ENCODE data around the gene FAR2.
"Not testable (repeated sequence)": the region's sequence is repeated elsewhere in the genome, so short reads cannot be mapped to it uniquely, and the experiment has no call there.

The FAR2 gene

DNA sequence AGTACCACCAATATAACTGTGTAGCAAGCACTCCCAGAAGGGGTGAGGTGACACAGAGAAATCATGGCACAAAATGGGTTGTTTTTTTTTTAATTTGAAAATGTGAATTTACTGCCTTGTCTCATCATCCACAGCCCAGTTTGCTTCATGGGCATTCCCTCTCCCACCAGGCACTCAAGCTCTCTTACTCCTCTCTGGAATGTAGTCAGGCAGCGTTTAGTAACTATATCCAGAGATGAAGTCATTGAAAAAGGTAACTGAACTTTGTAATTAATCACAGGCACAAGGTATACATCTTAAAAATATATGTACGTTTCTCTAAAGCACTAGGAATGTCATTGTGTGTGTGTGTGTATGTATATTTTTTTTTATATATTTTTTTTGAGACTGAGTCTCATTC, 91.4 kb downstream of the FAR2 start:
- DNase-seq: no peak

DNA sequence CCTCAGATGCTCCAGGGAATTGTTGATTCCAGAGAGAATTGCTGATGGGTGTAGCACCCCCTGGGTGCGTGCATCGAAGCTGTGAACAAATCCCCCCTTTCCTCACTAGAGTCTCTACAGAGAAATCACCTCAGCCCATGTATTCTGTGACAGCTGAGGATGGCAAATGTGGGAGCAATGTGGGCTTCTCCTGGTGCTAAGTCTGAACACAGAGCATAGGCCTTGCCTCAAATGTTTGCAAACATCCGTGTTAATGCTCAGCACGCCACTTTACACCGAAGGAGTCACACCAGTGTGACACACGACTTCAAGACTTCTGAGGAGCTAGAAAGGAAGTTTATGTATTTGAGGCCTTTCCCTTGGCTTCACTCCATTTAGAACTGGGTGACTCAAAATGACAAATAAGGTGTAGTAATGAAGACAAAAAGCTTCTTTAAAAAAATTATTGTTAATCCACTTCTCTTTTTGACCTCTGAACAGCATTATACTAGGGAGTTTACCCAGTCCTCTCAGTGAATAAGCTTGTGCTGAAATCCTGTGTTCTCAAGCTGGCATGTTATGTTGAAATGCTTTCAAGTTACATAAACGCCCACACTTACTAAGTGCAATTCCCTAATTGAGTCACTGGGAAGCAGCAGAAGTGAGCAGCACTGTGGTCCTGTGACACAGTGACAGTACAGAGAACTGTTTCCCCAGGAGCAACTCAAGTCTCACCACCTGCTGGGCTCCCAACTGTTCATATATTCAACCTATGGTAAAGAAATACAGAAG, 92.9 kb downstream of the FAR2 start:
- DNase-seq: no peak

DNA sequence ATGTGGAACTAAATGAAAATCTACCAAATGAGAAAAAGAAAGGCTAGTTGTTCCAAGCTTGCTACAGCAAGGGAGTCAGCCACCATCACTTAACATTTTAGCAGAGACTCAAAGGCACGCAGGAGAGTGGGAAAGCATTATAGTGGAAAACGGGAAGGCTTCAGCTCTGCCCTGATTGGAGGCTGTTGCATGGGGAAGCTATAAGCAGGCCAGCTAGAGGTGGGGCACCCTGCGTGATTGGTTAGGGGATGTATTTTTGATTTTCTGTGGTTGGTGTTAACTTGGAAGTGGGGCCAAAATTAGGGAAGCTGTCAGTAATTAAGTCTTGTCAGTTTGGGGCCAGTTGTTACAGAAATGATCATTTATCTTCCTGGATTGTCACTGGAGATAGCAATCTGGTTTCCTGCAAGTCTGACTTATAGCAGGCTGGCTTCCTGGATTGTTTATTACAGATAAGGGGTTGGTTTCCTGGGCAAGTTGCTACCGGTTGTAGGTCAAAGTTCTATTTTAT, 93.9 kb downstream of the FAR2 start:
- no peak for DNase-seq

DNA sequence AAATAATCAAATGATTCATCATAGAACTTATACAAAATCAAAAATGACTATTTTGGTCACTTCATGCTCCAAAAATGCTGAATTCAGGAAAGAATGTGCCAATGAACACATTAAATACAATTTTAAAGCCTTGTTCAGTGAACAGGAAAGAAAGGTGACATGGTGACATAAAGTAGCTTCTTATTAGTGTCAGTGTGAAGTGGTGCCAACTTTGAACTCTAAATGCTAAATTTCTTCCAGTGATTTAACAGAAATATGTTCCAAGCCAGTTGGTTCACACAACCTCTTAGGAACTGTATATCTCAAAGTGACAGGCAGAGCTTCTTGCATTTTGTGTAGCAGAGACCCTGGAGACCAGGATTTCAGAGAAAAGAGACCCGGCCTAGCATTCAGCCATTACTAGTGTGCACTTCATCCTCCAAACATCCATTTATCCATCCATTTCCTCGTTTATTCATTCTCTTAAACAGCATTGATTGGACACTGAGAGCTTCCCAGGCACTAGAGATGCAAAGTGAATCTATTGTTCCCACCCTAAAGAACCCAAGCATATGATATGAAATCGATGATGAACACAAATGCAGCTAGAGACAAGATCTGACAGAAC, 95.2 kb downstream of the FAR2 start:
- no peak for DNase-seq

DNA sequence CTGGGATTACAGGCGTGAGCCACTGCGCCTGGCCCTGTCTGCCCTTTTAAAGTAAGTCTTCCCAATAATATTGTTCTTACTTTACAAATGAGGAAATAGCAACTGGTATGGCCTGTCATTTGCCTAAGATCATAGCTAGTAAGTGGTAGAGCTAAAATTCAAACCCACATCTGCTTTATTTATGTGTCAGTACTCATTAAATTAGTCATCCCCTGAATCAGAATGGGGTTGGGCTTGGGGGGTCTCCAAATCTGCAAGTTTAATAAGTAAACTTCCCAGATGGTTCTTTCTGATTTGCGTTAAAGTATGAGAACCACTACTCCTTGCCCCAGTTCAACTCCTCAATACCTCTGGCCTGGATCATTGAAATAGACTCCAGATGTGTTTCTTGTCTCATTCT, 96.2 kb downstream of the FAR2 start:
- no peak for DNase-seq

DNA sequence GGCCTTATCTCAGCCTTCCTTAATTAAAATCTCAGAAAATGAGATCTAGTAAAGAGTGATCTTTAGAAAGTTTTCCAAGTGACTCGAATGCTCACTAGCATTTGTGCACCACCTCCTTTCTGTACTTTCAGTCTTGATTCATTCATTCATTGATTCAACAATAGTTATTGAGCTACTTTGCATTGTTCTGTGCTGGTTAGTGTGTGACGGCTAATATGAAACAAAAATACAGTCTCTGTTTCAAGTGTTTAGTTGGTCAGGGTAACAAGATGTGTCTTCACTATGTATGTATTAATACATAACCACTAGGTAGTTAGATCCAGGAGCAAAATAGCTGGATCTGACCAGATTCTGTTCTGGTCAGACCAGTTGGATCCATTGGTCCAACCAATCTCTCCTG, 100.9 kb downstream of the FAR2 start:
- no peak for DNase-seq

DNA sequence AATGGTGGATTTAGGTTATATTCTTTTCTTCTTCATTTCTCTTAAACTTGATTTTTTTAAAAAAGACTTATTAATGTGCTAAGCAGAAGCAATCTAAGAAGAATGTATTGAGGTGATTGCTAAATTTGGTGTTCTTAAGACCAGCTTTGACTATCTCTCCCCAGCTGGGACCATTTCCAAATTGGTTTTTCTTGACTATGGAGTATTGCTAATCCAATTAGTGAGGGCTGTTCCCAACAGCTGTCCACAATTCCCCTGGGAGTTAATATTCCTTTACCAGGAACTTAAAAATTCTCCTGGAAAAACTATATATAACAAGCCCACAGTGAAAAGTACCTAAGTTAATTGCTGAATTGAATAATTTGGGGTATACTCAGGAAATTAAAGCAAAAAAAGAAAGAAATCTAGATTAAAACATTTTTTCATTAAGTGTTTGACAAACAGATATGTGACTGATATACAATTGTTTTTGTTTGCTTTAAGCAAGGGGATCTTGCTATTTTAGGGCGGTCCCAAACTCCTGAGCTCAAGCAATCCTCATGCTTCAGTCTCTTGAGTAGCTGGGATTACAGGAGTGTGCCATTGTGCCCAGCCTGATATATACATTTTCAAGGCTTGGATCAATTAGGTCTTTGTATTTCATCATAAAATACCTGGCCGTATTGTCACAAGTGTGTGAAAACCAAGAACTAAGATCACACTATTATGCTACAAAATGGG, 105.0 kb downstream of the FAR2 start:
- DNase-seq: no peak

DNA sequence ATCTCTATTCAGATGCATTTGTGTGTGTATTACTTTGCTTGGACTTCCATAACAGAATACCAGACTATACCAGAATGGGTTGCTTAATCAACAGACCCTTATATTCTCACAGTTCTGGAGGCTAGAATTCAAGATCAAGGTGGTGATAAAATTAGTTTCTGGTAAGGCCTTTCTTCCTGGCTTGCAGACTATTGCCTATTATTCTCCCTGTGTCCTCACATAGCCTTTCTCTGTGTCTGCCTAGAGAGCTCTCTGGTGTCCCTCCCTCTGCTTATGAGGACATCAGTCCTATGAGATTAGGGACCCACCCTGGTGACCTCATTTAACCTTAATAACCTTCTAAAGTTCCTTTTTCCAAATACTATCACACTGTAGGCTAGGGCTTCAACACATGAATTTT, 106.0 kb downstream of the FAR2 start:
- no peak for DNase-seq

DNA sequence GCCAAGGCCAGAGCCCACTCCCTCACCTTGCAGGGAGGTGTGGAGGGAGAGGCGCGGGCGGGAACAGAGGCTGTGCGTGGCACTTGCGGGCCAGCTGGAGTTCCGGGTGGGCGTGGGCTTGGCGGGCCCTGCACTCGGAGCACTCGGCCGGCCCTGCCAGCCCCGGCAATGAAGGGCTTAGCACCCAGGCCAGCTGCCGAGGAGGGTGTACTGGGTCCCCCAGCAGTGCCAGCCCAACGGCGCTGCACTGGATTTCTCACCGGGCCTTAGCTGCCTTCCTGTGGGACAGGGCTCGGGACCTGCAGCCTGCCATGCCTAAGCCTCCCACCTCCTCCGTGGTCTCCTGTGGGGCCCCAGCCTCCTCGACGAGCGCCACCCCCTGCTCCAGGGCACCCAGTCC, 107.5 kb downstream of the FAR2 start:
- no peak for DNase-seq

DNA sequence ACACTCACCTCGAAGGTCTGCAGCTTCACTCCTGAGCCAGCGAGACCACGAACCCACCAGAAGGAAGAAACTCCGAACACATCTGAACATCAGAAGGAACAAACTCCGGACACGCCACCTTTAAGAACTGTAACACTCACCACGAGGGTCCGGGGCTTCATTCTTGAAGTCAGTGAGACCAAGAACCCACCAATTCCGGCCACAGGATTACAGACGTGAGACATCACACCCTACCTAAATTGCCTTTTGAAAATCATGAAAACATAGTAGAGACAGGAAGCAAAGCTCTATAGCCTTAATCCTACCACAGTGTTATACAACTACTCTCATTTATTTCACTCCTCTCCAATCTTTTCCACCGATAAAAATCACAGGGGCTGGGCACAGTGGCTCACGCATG, 108.6 kb downstream of the FAR2 start:
- not testable (repeated sequence) for DNase-seq

DNA sequence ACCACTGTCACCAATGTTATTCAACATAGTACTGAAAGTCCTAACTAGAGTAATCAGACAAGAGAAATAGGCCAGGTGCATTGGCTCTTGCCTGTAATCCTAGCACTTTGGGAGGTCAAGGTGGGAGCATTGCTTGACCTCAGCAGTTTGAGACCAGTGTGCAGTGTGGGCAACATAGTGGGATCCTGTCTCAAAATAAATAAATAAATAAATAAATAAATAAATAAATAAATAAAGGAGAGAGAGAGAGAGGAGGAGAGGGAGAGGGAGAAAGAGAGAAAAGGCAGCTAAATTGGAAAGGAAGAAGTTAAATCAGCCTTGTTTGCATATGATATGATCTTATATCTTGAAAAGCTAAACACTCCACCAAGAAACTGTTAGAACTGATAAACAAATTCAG, 115.3 kb downstream of the FAR2 start:
- DNase-seq: no peak

DNA sequence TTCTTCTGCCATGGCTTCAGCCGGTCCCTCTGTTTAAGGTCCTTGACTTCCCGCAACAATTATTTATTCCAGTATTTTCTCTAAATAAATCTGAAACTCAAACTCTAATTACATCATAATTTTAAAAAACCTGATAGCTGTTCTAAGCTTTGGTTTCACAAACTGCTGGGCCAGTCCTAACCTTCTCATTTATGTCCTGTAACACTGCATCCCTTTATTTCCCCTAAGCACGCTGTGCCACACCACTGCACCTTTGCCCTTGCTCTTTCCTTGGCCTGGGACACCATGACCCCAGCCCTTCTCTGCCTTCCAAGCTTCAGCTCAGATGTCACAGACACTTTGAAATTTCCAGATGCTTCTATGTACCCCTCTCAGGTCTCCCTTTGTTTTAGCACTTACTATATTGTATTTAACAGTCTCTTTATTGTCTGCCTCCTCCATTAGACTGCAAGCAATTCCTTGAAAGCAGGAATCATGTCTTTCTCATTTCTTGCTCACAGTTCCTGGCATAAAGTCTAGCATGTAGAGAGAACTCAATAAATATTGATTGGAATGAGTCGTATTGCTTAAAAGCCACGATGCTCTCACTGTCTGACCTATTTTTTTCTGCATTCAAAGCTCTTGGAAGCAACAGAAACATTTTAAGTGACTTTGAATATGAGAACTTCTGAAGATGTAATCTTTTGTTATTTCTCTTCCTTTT, 120.8 kb downstream of the FAR2 start:
- DNase-seq: no peak

DNA sequence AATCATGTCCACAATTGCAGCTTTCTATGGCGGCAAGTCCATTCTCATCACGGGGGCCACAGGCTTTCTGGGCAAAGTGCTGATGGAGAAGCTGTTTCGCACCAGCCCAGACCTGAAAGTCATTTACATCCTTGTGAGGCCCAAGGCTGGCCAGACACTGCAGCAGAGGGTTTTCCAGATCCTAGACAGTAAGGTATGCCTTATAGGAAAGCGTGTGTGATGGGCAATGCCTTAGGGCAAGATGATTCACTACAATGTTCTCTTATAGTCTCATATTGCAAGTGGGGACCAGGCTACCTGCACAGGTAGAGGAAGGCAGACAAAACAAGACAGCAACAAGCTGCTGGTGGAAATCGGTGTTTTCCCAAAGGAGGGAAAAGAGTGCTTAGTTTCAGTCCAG, 121.4 kb downstream of the FAR2 start:
- no peak for DNase-seq

DNA sequence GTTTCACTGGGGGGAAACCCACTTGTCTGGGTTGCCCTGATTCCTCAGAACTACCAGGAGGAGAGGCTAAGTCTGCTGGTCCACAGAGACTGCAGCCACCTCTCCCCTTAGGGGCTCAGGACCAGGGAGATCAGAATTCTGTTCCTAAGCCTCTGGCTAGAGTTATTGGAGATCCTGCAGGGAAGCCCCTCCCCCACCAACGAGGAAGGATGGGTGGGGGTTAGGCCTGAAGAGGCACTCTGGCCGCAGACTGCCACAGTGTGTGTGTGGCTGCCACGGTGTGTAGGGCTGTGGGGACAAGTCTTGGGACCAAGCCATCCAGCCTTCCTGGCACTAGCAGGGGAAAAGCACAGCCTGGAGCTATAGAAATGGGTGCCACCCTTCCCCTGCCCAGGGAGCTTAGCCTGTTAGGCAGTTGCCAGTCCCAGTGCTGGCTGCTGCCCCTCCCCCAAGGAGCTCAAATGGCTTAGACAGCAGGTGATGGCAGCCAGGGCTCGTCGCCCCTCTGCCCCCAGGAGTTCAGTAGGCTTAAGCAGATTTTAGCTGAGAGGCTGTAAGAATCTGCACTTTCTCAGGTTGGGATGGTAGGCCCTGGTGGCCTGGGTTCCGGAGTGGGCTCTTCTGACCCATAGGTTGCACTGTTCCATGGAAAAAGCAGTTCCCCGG, 124.2 kb downstream of the FAR2 start:
- DNase-seq: no peak

DNA sequence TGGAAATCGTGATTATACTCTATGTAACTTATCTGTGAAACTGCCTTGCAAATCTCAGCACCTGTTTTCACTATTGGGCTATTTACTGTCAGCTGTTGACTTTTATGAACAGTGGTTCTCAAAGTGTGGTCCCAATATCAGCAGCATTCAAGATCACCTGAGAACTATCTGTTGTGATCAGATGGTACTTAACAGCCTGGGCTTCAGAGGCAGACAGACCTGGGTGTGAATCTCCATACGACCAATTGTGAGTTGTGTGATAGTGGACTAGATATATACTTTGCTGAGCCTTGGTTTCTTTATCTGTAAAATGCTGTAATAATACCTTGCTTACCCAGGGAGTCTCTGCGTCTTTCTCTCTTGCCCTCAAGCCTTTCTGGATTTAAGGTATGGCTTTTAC, 126.8 kb downstream of the FAR2 start:
- no peak for DNase-seq

DNA sequence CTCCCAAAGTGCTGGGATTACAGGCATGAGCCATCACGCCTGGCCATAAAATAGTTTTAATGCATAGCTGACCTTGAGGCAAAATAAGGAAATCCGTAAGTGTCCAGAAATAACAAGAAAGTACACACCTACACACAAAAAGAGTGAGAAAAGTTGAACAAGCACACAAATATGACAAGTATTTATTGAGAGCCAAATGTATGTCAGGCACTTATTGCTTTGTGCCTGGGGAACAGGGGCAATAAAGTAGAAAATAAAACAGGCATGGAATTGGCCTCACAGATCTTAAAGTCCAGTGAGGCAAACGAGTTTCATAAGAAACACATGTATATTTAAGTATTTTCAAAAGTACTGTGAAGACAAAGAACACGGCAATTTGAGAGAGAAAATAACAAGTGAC, 128.2 kb downstream of the FAR2 start:
- DNase-seq: no peak

DNA sequence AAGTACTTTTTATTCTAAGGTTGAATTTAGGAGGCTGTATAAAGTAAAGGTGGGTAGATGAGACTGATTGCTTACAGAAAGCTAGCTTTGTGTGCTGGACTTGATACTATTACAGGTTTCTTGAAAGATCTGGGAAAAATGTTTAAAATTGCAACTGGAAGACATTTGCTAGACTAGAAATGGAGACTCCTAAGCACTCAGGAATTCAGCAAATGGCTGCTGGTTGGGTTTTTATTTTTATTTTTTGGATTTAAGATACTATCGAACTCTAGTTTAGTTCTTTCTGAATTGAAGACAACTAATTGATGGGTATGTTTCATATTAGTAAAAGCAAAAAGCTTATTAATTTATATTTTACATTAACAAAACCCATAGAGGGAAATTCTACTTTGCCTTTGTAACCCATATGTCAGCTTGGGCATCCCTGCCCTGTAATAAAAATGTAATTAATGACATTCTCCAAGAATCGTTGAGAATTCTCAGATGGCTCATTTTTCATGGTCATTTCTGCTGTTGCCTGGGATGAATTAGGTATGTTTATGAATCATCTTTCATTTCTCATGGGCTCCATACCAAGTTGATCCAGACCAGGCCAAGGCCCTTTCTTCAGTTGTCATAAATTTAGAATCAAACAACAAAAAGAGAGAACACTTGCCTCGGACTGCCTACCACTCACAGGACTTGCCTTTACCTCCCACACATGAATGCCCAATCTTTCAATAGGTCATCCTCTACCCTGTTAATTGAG, 129.8 kb downstream of the FAR2 start:
- DNase-seq: no peak

DNA sequence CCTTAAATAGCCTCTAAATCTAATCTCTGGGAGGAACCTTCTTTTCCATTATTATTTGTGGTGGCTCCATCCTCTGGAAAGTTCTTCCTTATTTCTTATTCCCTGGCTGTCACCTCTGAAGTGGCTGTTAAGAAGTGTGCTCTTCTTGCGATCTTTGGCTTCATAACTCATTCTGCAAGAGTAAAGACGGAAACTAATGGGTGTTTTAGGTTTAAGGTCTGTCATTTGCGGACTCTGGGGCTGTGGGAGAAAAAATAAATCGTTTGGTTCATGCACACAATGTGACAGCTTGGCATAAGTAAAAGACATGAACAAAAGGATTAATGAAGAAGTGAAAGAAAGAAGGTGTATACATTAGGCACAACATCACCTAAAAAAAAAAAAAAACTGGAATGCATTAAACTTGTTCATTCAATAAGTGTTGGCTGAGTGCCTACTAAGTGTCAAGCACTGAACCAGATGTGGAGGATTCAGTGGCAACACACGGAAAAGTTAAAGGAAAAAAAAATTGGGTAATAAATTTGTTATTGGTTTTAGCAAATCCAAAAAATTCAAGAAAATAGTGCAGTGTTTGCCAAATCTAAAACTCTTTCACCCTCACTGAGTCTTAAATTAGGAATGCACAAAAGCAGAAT, 132.4 kb downstream of the FAR2 start:
- no peak for DNase-seq

DNA sequence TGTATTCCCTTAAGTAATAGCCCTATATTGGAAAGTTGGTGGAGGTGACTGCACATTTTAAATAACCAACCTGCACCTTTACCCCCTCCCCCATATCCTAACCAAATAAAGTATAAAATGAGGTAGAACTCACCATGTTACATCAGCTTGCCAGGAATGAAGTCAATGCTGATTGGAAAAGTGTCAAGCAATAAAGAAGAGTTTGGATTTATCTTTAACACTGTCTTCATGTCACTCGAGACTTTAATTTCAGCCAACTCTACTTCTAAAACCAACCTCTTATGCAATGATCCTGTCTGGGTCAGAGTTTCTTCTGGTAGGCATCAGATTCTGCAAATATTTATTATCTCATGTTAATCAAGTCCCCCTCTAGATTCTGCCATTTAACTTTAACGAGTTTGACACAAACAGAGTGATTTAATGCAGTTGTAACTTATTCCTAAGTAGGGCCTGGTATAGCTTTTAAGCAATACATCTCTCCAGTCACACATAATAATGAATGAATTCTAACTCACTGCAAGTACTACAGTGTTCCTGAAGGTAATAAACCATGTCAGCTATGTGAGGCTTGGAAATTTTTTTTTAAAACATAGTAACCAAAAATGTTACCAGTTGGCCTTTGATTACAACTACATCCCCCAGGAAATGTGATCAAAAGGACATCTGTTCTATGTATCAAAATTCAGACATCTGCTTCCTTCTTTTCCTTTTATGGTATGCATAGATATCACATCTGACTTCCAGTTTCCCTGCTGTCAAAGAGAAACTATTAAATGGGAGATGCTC, 133.1 kb downstream of the FAR2 start:
- no peak for DNase-seq

DNA sequence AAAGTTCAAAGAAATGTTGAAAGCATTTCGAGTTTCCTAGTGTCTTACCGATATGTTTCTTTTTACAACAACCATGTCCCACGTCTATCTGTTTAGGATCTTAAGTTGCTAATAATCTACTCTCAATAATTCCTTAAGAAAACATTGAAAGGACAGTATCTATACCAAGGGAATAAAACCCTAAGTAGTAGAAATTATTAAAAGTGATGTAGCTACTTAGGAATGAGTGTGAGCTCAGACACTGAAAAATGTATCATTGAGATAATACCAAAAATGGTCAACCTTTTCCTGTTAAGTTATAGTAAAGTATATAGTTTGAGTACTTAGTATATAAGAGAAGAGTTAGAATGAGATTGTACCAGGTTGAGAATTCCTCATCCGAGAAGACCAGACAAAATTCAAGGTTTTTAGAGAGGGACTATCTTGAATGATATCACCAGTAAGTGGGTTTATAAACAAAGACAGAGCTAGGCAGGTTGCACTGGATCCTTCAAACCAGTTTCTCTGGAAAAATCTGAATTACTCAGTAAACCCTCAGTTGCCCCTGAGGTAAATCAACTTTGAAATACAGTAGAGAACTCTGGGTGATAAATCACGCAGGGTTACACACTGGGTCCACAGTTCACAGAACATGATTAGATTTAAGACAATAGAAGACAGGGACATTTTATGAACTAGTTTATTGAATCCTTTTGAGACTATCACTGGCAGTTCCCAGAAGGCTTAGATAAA, 135.1 kb downstream of the FAR2 start:
- no peak for DNase-seq

Data from SHP77 treated with DMSO at 0.1 percent for 48 hours (cell line).